Stimulated activated CD4-positive, alpha-beta T cell treated with anti-CD3 and anti-CD28 coated beads, Interleukin-1b, Interleukin-23, amount 100 ng/mL, for 24 hours (primary cell): ENCODE measurements around the gene TNFAIP1.
A peak's percentile ranks its signal among the peaks of the same experiment; 100 is the strongest.

Experiments used
- DNase-seq, 4 experiments: peaks; one replicate each; pipeline ENCODE4 v3.0.0-alpha.2; 2020; ENCODE audit warnings: low read depth in 4 of 4, low spot score in 1 of 4

Gene TNFAIP1

DNA sequence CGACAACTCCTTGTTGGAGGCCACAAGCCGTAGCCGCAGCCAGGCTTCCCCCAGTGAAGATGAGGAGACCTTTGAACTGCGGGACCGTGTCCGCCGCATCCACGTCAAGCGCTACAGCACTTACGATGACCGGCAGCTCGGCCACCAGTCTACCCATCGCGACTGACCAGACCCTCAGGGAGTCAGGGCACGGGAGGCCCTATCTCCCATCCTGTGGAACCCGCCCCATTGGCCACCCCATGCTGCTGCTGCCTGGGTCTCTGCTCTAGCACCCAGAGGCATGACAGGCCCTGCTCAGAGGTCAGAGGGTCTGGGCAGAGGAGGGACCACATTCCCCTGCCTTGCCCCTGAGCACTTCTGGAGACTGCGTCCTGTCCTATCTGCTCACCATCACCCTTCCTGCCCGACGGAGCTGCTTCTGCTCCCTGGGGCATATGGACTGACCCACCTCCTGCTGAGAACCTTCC lies 8.9 kb downstream of the TNFAIP1 start:
- DNase-seq = no peak

DNA sequence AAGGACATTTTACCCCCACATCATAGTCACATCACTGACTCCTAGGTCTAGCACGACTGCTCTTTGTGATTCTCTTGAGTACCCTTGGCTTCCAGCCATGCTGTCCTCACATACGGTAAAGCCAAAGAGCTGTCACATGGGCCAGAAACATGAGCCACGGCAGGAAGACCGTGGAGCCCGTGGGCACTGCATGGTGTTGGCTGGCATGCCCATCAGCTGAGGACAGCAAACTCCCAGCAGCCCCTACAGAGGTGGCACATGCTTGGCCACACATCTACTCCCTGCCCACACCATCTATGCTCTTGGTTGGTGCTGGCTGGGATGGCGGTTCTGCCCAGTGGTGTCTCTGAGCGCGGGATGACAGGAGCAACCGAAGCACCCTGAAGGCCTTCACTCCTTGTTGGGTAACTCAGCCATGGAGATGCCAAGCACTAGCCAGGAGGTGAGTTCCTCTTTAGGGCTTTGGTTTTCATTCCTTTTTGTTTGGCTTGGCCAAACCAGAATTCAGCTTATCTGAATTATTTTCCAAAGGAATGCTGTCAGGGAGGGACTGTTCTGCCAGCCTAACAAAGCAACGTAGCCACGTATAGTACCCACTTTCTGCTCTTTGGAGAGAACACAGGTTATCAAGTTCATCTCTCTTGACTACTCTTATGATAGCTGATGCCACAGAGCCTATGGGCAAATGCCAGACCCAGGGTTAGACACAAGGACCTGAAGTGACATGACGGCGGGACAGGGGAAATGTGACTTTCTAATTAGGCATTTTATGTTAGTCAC lies 10.0 kb downstream of the TNFAIP1 start:
- no peak for DNase-seq

DNA sequence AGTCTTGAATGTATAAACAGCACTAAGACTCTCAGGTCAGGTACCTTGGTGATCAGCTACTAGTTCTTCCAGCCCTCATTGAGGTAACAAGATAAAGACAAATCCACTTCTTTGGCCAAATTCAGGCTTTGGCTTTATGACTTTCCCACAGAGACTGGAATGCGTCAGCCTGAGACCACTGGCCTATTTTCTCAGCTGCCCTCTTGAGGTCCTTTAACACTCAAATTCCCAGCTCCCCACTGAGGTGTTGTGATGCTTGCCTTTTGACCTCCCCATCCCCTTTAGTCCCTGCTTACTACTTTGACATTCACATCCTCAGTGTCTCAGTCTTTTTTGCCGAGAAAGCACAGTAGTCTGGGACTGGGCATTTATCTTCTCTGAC lies 10.6 kb downstream of the TNFAIP1 start:
- DNase-seq = no peak

- DNase-seq = no peak
Observed at GRCh38 chr17:28346746-28347246, 11.2 kb downstream of the TNFAIP1 start.

GRCh38 chr17:28347261-28347891 lies 11.8 kb downstream of the TNFAIP1 start:
- DNase-seq = no peak

GRCh38 chr17:28348979-28349378 lies 13.4 kb downstream of the TNFAIP1 start:
- no peak for DNase-seq

- DNase-seq = no peak
Observed at GRCh38 chr17:28350271-28350670, 14.7 kb downstream of the TNFAIP1 start.

DNA sequence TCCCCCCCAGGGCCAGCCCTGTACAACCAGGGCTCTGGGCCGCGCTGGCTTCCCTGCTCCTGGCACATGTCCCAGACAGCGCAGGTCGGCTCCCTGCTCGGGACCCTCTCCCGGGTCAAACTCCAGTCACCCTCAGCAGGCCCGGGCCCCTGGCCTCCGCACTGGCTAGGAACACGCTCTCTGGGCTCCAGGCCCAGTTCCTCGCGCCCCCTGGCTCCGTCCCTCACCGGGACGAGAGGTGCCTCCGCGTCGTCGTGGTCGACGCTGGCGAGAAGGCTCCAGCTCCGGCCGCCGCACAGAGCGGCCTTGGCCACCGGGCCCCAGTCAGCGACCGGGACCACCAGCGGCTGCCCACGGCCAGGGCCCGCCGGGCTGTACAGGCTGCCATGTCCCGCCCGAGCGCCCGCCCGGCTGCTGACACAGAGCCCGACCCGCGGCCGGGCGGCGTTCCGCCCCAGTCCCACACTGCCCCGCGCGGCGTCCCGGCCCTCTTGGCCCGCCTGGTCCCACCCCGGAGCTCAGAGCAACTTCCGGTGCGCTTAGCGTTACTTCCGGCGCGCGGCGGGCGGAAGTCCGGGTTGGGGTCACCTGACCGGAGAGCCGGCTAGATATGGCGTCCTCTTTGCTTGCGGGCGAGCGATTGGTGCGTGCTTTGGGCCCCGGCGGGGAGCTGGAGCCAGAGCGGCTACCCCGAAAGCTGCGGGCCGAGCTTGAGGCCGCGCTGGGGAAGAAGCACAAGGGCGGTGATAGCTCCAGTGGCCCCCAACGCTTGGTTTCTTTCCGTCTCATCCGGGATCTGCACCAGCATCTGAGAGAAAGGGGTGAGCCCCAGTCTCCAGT lies 21.7 kb downstream of the TNFAIP1 start, which contains the start of gene POLDIP2:
POLDIP2 (minus strand) TSS at position 467 of the 840 bp plus-strand sequence; CDS start at position 388, 79 bp downstream.
- DNase-seq = peak; percentile 86 to 92 (median 90)

DNA sequence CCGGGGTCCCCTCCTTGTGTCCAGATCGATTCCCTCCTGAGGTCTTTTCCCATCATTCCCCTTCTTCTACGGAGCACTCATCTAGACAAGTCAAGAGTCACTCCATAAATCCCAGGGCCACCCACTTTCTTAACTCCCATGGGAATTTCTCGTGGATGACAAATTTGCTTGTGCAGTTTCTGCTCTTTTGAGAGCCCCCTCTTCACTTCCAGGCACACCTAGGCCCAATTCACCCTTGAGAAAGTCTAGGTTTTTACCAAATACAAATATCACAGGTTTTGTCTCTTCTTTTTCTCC lies 22.3 kb downstream of the TNFAIP1 start:
- DNase-seq = no peak

DNA sequence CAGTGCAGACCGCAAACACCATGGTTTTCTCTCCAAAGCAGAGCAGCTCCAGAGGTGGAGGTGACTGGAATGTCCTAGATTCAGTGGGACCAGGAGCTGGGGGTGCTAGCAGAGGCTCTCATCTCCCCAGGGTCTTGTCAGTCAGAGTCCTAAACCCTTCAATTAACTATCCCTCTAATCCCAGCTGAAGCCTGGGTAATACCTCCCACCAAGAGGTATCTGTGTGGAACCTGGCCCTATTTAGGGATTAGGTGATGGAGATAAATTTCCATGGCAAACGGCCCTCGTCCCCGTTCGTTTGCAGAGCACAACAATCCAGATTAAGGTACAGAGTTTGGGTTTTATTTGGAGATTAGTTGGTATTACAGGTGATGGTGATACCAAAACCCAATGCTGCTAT lies 27.6 kb downstream of the TNFAIP1 start:
- DNase-seq = no peak

DNA sequence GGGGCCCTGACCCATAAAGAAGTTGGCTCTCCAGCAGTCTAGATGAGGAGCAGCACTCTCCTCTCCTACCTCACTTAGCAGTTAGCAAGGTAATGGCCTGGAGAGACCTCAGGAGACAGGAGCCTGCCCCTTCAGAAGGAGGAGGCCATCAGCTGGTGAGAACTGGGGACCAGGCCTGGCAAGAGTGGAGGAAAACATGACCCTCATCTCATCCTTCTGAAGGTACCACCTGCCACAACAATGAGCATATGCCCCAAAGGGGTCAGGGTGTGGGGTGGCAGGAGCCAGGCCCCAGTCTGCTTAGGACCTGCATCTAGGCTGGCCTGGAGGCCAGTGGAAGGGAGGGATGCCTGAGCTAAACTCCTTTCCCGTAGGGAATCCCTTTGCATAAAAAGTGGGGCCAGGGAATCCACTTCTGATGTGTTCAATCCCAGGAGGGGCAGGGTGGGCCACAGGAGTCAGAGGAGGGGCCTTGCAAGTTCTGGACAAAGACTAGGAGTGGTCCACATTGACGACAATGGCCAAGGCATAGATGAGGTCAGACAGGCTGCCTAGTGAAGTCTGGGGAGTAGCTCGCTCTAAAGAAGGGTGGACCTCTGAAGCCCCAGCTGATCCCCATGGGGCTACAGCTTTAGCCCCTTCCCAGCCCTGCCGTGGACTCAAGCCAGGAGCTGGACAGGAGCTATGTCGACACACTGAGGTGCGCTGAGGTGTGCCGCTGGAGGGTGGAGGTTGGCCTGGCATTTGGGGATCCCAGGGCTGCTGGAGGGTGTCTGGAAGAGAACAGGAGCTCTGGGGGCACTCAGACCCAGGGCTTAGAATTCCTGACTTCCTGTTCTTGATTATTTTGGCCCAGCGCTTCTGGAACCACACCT lies 28.5 kb downstream of the TNFAIP1 start:
- no peak for DNase-seq

- DNase-seq = no peak
Observed at GRCh38 chr17:28364665-28365363, 29.3 kb downstream of the TNFAIP1 start, which contains the start of gene SEBOX. Gene SEBOX (minus strand): TSS chr17:28365199. CDS start chr17:28365151, 48 bp downstream.

- DNase-seq = no peak
Observed at GRCh38 chr17:28365487-28365886, 29.9 kb downstream of the TNFAIP1 start.

GRCh38 chr17:28366605-28367004 lies 31.0 kb downstream of the TNFAIP1 start:
- DNase-seq = no peak

GRCh38 chr17:28367641-28368305 lies 32.2 kb downstream of the TNFAIP1 start:
- DNase-seq = no peak

DNA sequence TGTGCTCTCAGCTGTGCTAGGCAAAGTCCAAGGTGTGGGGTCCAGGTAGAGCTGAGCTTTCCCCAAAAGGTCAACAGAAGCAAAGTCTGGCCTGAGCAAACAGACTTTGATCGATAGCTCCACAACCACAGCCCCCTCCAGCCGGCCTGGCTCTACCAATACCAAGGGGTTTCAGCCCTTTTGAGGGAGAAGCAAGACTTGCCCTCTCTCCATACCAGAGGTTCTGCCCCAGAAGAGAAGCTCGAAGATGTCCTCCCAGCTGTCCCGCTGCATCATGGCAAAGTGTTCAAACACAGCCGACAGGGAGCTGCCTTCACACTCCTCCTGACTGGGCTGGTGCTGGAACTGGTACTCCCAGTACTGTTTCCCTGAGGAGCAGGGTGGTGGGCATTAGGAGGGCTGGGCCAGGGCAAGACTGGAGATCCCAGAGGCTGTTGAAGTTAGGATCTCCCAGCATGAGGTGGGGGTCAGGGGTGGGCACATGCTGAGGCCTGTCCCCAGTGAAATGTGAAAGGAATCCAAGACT lies 32.8 kb downstream of the TNFAIP1 start:
- no peak for DNase-seq

GRCh38 chr17:28368915-28369683 lies 33.5 kb downstream of the TNFAIP1 start:
- no peak for DNase-seq

- DNase-seq = no peak
Observed at GRCh38 chr17:28369684-28370034, 34.1 kb downstream of the TNFAIP1 start.
